Mammary epithelial cell (primary cell): ENCODE data around the gene TMSB4X.

ENCODE experiments used
- CTCF ChIP-seq, 2 donors: IDR thresholded peaks in 1 of 2; conservative IDR thresholded peaks in 1 of 2; 2 replicates each; pipeline ENCODE4 v1.5.1; 2011 to 2012; ENCODE audit warnings: inconsistent platforms in 2 of 2, low read length in 2 of 2, mild to moderate bottlenecking in 2 of 2, control low read depth in 1 of 2, low read depth in 1 of 2; ENCODE audit not compliant: insufficient read depth in 1 of 2; ENCODE audit errors: extremely low read depth in 1 of 2
- EZH2 ChIP-seq: IDR thresholded peaks from 2 replicates; pipeline ENCODE4 v1.6.1; 2012; ENCODE audit warnings: low read length, inconsistent platforms, borderline replicate concordance

- TF ChIP-seq EZH2 = no peak
- no peak for TF ChIP-seq CTCF (conservative IDR thresholded peaks at IDR 0.05 in 1 of 2, IDR thresholded peaks at IDR 0.05 in 1 of 2; ENCODE audit: extremely low read depth in 1 of 2, insufficient read depth in 1 of 2, low read depth in 1 of 2, low read length in 2 of 2)
Measured at GRCh38 chrX:12956704-12957534, 18.0 kb upstream of the TMSB4X start.
